Motor neuron (in vitro differentiated cells): ENCODE measurements around the gene STXBP4. TPM values are rescaled to one million over a fixed set of nuclear protein-coding genes. Genes with fewer than 3 reads are reported as not detected.

Source experiments
- ATAC-seq, 8 experiments: fragments of 200-7000 bp; cut with Tn5 transposase; replicated peaks in 6 of 8; 2 replicates each; pipeline ENCODE4 v1.8.0; 2021; ENCODE audit warnings: mild to moderate bottlenecking in 8 of 8, moderate library complexity in 8 of 8
- H3K27ac ChIP-seq, 2 donors: fragments of 250-450 bp; sonication (Bioruptor Pico); 2 replicates each; pipeline ENCODE4 v1.9.0; 2021; ENCODE audit warnings: antibody characterized with exemption in 2 of 2, mild to moderate bottlenecking in 2 of 2, moderate library complexity in 1 of 2
- H3K4me1 ChIP-seq, 2 donors: fragments of 250-450 bp; sonication (Bioruptor Pico); replicated peaks in 1 of 2; 2 replicates each; pipeline ENCODE4 v1.6.1; 2021; ENCODE audit warnings: antibody characterized with exemption in 2 of 2, mild to moderate bottlenecking in 2 of 2, moderate library complexity in 1 of 2
- H3K4me3 ChIP-seq, 5 donors: fragments of 250-450 bp; sonication (Bioruptor Pico); 2 replicates each; pipeline ENCODE4 v1.9.0; 2021; ENCODE audit warnings: antibody characterized with exemption in 5 of 5, mild to moderate bottlenecking in 5 of 5, moderate library complexity in 4 of 5
- WGBS, 10 experiments: fragments of 450-650 bp; shearing (Covaris generic); methylation state at CpG; one replicate each; pipeline ENCODE4 v1.0.0; 2022; 5-methylcytosine and 5-hydroxymethylcytosine counted together
- in situ Hi-C, 9 experiments: fragments of 400-800 bp; cut with MboI; loops; one replicate each; pipeline ENCODE4 v1.15.0; 2021; ENCODE audit warnings: low sequenced_read_pairs in 9 of 9, low pct_unique_long_range_greater_than_20kb in 2 of 9; ENCODE audit not compliant: unreplicated experiment in 9 of 9
- total RNA-seq, 8 experiments: library from RNA; unstranded; fragments of 300-600 nt; gene quantifications; 2 replicates each; pipeline versions ENCODE4 v1.2.3 to v1.2.4, GENCODE V29; 2022

STXBP4 gene
- total RNA-seq, 8 experiments from 2014 or later, result 9.3 to 37.2 (median 15.7) TPM

DNA sequence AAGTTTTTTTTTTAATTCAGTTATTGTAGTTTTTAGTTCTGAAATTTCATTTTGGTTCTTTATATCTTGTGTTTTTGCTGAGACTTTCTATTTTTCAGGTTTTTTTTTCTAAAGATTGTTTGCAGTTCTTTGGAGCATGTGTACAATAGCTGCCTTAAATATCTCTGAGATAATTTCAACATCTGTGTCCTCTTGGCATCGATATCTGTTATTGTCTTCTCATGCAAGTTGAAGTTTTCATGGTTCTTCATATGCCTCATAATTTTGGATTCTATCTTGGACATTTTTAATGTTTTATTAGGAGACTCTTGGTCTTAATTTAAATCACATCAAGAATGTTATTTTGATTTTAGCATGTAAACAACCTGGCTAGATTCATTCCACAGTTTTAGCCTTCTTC is 22.9 kb upstream of the STXBP4 start:
- 6 to 100% (median 100%) methylated on average over 1 of the region's 1 CpG; no CpG with 5 or more reads in 1 of the 10 experiments for WGBS, 10 experiments

DNA sequence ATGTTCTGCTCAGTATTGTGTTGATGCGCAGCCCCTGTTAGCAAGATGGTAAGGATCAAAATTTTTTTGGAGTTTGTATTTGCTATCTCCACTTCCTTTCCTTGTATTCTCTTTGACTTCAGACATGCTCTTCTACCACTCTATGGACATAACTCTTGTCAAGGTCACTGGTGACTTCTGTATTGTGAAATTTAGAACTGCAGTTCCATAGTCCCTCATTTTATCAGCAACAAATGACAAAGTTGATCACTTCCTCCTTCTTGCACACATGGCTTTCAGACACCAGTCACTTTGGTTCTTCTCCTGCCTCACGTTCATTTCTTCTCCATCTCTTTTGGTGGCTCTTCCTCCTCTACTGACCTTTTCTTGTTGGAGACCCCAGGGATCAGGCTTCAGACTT is 21.2 kb upstream of the STXBP4 start:
- 50 to 100% (median 94%) methylated on average over 1 to 2 of the region's 2 CpGs; no CpG with 5 or more reads in 1 of the 10 experiments for WGBS, 10 experiments
- H3K4me1 ChIP-seq, result no peaks in the 10 kb centered on the region
- no peak overlapping the region for H3K27ac ChIP-seq
- H3K4me3 ChIP-seq, result no peak overlapping the region
- no peak for ATAC-seq
- in situ Hi-C loops, result no loop called here

More for the DNA sequence above, 22.9 kb upstream of the STXBP4 start:
- in situ Hi-C loops, result no loop called here
- no peak overlapping the region for H3K4me3 ChIP-seq
- no peak overlapping the region for H3K27ac ChIP-seq
- ATAC-seq, result no peak
- H3K4me1 ChIP-seq, result no peaks in the 10 kb centered on the region

DNA sequence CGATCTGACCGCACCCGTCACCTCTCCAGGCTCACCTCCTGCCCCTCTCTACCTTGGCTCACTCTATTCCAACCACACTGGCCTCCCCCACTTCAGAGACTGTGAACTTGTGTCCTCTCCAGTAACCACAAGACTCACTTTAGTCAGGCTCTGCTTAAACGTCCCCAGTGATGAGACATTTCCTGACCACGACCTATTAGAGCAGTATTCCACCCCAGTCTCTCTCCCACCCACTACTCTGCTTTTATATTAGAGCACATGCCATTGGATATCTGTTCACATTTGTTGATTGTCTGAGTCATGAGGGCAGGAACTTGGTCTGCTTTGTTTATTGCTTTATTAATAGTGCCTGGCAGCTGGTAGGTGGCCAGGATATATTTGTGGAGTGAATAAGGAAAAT is 20.2 kb upstream of the STXBP4 start:
- no peak overlapping the region for H3K4me3 ChIP-seq
- no peak overlapping the region for H3K27ac ChIP-seq
- in situ Hi-C loops, result no loop called here
- no peaks in the 10 kb centered on the region for H3K4me1 ChIP-seq
- WGBS, 10 experiments, result 0 to 91% (median 79%) methylated on average over 2 to 5 of the region's 5 CpGs; no CpG with 5 or more reads in 3 of the 10 experiments
- ATAC-seq, result peak in 2 of 8 experiments; percentile 21 to 57

GRCh38 chr17:54950116-54950515 is 18.4 kb upstream of the STXBP4 start:
- no peaks in the 10 kb centered on the region for H3K4me1 ChIP-seq
- WGBS, 10 experiments, result 36 to 100% (median 90%) methylated on average over 2 of the region's 2 CpGs; no CpG with 5 or more reads in 2 of the 10 experiments
- no peak overlapping the region for H3K27ac ChIP-seq
- ATAC-seq, result no peak
- in situ Hi-C loops, result no loop called here
- no peak overlapping the region for H3K4me3 ChIP-seq

GRCh38 chr17:54951286-54951685 is 17.3 kb upstream of the STXBP4 start:
- Histone ChIP-seq H3K4me3 (no peak overlapping the region), H3K4me1 (peaks cover 8 to 9% of the 10 kb centered on the region in 2 donors)

GRCh38 chr17:54956791-54957190 is 11.8 kb upstream of the STXBP4 start:
- Histone ChIP-seq H3K4me1 (peaks cover 21 to 25% of the 10 kb centered on the region in 2 donors), H3K27ac (peak overlapping the region; percentile 26 to 63), H3K4me3 (no peak overlapping the region)
- 0 to 100% (median 40%) methylated on average over 1 to 3 of the region's 3 CpGs; no CpG with 5 or more reads in 2 of the 10 experiments for WGBS, 10 experiments
- peak; percentile 42 to 99 (median 98) for ATAC-seq
- in situ Hi-C loops, result no loop called here

More at GRCh38 chr17:54951286-54951685, 17.3 kb upstream of the STXBP4 start:
- WGBS, 10 experiments, result 80 to 100% (median 100%) methylated on average over 1 to 2 of the region's 4 CpGs; no CpG with 5 or more reads in 5 of the 10 experiments
- ATAC-seq, result no peak
- in situ Hi-C loops, result no loop called here
- no peak overlapping the region for H3K27ac ChIP-seq

- WGBS, 10 experiments, result 0 to 5% (median 0%) methylated on average over 1 to 16 of the region's 21 CpGs; no CpG with 5 or more reads in 2 of the 10 experiments
- peak in 7 of 8 experiments; percentile 1 to 29 (median 6) for ATAC-seq
- in situ Hi-C loops, result no loop called here
- peak overlapping the region; percentile 86 to 88 for H3K27ac ChIP-seq
- H3K4me3 ChIP-seq, result peak overlapping the region; percentile 57 to 89 (median 73)
- H3K4me1 ChIP-seq, result peaks cover 18 to 21% of the 10 kb centered on the region in 2 donors
Measured at GRCh38 chr17:54967621-54968261, 824 bp upstream of the STXBP4 start.

DNA sequence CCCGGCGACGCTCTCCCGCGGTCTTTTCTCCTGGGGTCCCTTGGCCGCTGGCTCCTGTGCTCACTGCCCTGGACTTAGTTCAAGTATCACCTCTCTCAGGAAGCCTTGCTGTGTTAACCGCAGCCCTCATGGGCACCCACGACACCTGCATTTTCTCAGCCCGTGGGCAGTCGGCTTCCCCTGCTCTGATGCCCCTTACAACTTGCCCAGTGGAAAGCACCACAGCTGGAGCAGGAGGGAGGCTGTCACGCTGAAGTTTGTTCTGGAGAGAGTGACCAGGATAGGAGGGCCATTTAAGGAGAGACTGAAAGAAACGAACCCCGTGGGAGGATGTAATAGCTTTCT is 395 bp downstream of the STXBP4 start:
- H3K27ac ChIP-seq, result peak overlapping the region; percentile 60 to 88
- 0% methylated on average over 1 to 7 of the region's 13 CpGs; no CpG with 5 or more reads in 2 of the 10 experiments for whole genome bisulfite sequencing, 10 experiments
- peak; percentile 37 to 55 (median 51) for ATAC-seq
- H3K4me3 ChIP-seq, result peak overlapping the region; percentile 57 to 89 (median 73)
- in situ Hi-C loops, result no loop called here
- H3K4me1 ChIP-seq, result peaks cover 18 to 21% of the 10 kb centered on the region in 2 donors

DNA sequence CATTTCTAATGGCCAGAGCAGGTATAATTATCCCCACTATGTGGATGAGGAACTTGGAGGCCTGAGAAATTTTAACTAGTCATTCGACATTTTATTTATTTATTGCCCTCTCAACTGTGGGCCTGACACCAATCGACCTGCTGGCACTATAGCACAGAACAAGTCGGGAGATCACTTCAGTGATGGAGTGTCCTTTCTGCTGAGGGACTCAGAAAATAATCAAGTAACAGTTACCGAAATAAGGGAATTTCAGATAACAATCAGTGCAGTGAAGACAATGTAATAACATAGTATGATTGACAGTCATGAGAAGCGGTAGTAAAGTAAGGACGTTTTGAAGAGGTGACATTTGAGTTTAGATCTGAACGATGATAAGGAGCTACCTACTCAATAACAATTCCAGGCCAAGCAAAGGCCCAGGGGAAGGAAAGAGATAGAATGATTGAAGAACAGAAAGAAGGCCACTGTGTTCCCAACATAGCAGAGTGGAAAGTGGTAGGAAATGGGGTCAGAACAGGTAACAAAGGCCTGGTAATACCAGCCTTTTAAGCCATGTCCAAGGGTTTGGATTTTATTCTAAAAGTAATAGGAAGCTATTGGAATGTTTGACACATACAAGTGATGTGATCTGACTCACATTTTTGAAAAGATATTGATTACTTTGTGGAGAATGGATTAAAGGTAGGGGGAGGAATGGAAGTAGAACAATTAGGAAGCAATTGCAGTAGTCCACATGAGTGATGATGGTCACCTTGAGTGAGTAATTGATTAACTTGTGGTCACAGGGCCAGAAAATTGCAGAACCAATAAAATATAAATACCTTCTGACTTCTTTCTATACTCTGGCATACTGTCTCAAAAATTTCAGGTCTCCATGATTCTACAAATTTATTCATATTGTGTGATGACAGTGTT is 1.4 kb downstream of the STXBP4 start:
- in situ Hi-C loops, result no loop called here
- Histone ChIP-seq H3K4me1 (peaks cover 18 to 21% of the 10 kb centered on the region in 2 donors), H3K4me3 (peak overlapping the region; percentile 57 to 89 (median 73)), H3K27ac (no peak overlapping the region)
- no peak for ATAC-seq
- 35 to 83% (median 52%) methylated on average over 2 to 7 of the region's 7 CpGs; no CpG with 5 or more reads in 1 of the 10 experiments for WGBS, 10 experiments

GRCh38 chr17:54971147-54971546 is 2.6 kb downstream of the STXBP4 start:
- H3K4me3 ChIP-seq, result no peak overlapping the region
- no peak overlapping the region for H3K27ac ChIP-seq
- in situ Hi-C loops, result no loop called here
- ATAC-seq, result no peak
- peaks cover 18 to 21% of the 10 kb centered on the region in 2 donors for H3K4me1 ChIP-seq

GRCh38 chr17:54971901-54972300 is 3.3 kb downstream of the STXBP4 start:
- no peak for ATAC-seq

DNA sequence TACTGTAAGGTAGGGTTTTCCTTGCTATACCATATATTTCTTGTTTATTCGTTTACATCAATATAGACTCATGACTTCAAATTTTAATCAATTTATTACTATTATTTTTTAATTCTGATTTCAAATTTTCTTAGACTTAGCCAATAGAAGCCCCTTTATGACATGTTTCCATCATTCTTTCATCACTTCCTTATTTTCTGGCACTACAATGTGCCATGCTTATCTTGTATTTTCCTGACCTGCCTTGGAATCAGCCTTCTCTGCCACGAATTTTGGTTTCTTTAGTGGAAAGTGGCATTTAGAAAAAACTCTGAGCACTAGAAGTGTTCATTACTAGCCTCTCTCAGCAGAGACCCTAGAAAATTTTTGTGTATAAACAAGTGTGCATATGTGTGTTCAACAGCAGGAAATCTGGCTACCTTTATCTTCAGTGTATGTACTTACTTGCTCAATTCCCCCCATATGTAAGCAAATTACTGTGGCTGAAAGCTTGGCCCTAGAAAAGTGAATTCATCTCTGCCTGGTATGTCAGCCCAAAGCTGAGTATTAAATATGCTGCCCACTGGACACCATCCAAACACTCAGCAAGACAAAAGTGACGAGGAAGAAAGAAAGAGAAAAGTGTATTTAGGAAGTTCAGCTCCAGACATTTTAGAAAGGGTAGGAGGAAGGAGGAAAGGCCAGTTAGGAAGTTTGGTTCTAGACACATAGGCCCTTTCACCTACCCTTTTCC is 4.0 kb downstream of the STXBP4 start:
- H3K4me1 ChIP-seq, result peaks cover 9 to 13% of the 10 kb centered on the region in 2 donors
- in situ Hi-C loops, result no loop called here
- 41 to 100% (median 87%) methylated on average over 2 to 3 of the region's 3 CpGs; no CpG with 5 or more reads in 1 of the 10 experiments for WGBS, 10 experiments
- ATAC-seq, result no peak
- no peak overlapping the region for H3K27ac ChIP-seq
- no peak overlapping the region for H3K4me3 ChIP-seq

More at GRCh38 chr17:54971901-54972300, 3.3 kb downstream of the STXBP4 start:
- Histone ChIP-seq H3K4me1 (peaks cover 11 to 14% of the 10 kb centered on the region in 2 donors), H3K4me3 (no peak overlapping the region), H3K27ac (no peak overlapping the region)
- in situ Hi-C loops, result no loop called here
- 71 to 100% (median 95%) methylated on average over 1 to 3 of the region's 3 CpGs for WGBS, 10 experiments
